Activated naive CD4-positive, alpha-beta T cell treated with anti-CD3 and anti-CD28 coated beads, Interleukin-2, amount 10 ng/mL, durations not matched to agents 7 days and 5 days (primary cell): ENCODE measurements around the gene AKAP7.
A peak's percentile ranks its signal among the peaks of the same experiment; 100 is the strongest.
"Not testable (repeated sequence)": the region's sequence is repeated elsewhere in the genome, so short reads cannot be mapped to it uniquely, and the experiment has no call there.

Source experiments
- CTCF ChIA-PET: fragments of 350-600 bp; sonication (Branson Sonifier 250); formaldehyde crosslinking; loops from one replicate; lab custom pipeline; 2021; ENCODE audit warnings: antibody characterized with exemption; lab: Charles Lee
- DNase-seq: peaks from one replicate; pipeline ENCODE4 v3.0.0-alpha.2; 2020
- H3K27ac Mint-ChIP-seq: one replicate; pipeline ENCODE4 v1.8.0; 2021; ENCODE audit warnings: mild to moderate bottlenecking, moderate library complexity, mixed read lengths
- H3K27me3 Mint-ChIP-seq: one replicate; pipeline ENCODE4 v1.8.0; 2021; ENCODE audit warnings: mild to moderate bottlenecking, mixed read lengths
- H3K36me3 Mint-ChIP-seq: one replicate; pipeline ENCODE4 v1.8.0; 2021; ENCODE audit warnings: mixed read lengths
- H3K4me1 Mint-ChIP-seq: one replicate; pipeline ENCODE4 v1.8.0; 2021; ENCODE audit warnings: mixed read lengths
- H3K4me3 Mint-ChIP-seq: one replicate; pipeline ENCODE4 v1.8.0; 2021; ENCODE audit warnings: mild to moderate bottlenecking, moderate library complexity, mixed read lengths
- H3K9me3 Mint-ChIP-seq: one replicate; pipeline ENCODE4 v1.8.0; 2021; ENCODE audit warnings: mixed read lengths

AKAP7 gene

GRCh38 chr6:131135244-131136020, at the start of gene AKAP7:
AKAP7 (plus strand) TSS chr6:131135467; CDS start chr6:131135764, 297 bp downstream.
- peak; percentile 65 for DNase-seq
- H3K4me1 Mint-ChIP-seq: peaks cover 17% of the 10 kb centered on the region
- no peaks in the 10 kb centered on the region for H3K36me3 Mint-ChIP-seq
- H3K27ac Mint-ChIP-seq: peak within 1 kb of the TSS; percentile 89
- peak within 1 kb of the TSS; percentile 87 for H3K4me3 Mint-ChIP-seq
- CTCF ChIA-PET: no interaction called here
- H3K27me3 Mint-ChIP-seq: peaks cover 15% of the 10 kb centered on the region
- no peaks in the 10 kb centered on the region for H3K9me3 Mint-ChIP-seq

DNA sequence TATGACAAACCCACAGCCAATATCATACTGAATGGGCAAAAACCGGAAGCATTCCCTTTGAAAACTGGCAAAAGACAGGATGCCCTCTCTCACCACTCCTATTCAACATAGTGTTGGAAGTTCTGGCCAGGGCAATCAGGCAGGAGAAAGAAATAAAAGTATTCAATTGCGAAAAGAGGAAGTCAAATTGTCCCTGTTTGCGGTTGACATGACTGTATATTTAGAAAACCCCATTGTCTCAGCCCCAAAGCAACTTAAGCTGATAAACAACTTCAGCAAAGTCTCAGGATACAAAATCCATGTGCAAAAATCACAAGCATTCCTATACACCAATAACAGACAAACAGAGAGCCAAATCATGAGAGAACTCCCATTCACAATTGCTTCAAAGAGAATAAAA, 44.9 kb upstream of the AKAP7 start:
- H3K4me1 Mint-ChIP-seq, CTCF ChIA-PET, H3K27me3 Mint-ChIP-seq, H3K36me3 Mint-ChIP-seq, H3K27ac Mint-ChIP-seq, DNase-seq, H3K4me3 Mint-ChIP-seq: not testable (repeated sequence)
- H3K9me3 Mint-ChIP-seq: peaks cover 13% of the 10 kb centered on the region

- H3K4me3 Mint-ChIP-seq, DNase-seq, H3K4me1 Mint-ChIP-seq, H3K36me3 Mint-ChIP-seq, H3K9me3 Mint-ChIP-seq, CTCF ChIA-PET, H3K27me3 Mint-ChIP-seq, H3K27ac Mint-ChIP-seq: not testable (repeated sequence)
Observed at GRCh38 chr6:131091944-131092343, 43.3 kb upstream of the AKAP7 start.

GRCh38 chr6:131093334-131093733, 41.9 kb upstream of the AKAP7 start:
- CTCF ChIA-PET: no interaction called here
- H3K9me3 Mint-ChIP-seq: peaks cover 8% of the 10 kb centered on the region
- no peak for DNase-seq

DNA sequence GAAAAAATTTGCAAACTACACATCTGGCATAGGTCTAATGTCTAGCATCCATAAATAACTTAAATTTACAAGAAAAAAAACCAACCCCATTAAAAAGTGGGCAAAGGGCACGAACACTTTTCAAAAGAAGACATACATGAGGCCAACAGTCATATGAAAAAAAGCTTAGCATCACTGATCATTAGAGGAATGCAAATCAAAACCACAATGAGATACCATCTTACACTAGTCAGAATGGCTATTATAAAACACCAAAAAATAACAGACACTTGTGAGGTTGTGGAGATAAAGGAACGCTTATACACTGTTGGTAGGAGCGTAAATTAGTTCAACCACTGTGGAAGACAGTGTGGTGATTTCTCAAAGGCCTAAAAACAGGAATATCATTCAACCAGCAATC, 38.5 kb upstream of the AKAP7 start:
- Mint-ChIP-seq H3K27me3 (no peaks in the 10 kb centered on the region), H3K27ac (no peak overlapping the region), H3K4me1 (no peaks in the 10 kb centered on the region), H3K9me3 (peaks cover 6% of the 10 kb centered on the region), H3K36me3 (no peaks in the 10 kb centered on the region), H3K4me3 (no peak overlapping the region)
- no peak for DNase-seq
- CTCF ChIA-PET: no interaction called here

More at GRCh38 chr6:131093334-131093733, 41.9 kb upstream of the AKAP7 start:
- H3K27ac Mint-ChIP-seq: no peak overlapping the region
- H3K4me3 Mint-ChIP-seq: no peak overlapping the region
- H3K36me3 Mint-ChIP-seq: no peaks in the 10 kb centered on the region
- no peaks in the 10 kb centered on the region for H3K4me1 Mint-ChIP-seq
- no peaks in the 10 kb centered on the region for H3K27me3 Mint-ChIP-seq

DNA sequence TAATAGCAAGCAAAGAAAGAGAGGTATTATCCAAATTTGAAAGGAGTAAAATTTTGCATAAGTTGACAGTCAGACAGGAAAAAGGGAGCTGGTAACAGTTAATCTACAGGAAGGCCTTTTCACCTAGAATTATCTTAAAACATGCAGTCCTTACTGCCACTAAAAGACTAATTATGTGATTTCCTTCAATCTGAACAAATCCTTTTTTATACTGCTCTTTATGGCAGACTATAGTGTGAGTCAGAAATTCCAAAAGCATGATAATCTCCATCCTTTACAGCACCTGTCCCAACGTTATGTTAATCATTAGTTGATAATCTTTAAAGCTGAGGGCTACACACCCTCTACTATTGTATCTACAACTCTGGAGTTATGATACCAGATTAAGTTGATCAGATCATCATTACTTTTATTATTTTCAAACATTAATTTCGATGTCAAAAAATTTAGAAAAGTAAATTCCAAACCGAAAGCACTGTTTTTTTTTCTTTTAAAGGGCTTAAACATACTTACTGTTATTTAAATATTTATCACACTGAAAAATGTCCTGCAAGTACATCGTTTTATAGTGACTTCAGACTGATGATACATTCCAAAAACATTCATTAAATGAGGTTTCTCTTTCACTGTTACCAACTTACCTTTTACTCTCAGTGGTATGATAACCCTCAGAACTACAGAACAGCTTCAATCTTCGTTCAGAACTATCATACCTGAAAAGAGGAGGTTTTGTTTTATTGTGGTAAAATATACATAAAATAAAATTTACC, 33.2 kb upstream of the AKAP7 start:
- H3K9me3 Mint-ChIP-seq: no peaks in the 10 kb centered on the region
- no peaks in the 10 kb centered on the region for H3K4me1 Mint-ChIP-seq
- no peaks in the 10 kb centered on the region for H3K27me3 Mint-ChIP-seq
- H3K36me3 Mint-ChIP-seq: no peaks in the 10 kb centered on the region
- CTCF ChIA-PET: interaction anchor here (0.7 to 1.2 kb wide), 3 partner anchors 217 to 613 kb away, joined by 3 to 4 read pairs (median 3); no protein-coding TSS in a partner anchor
- DNase-seq: no peak
- no peak overlapping the region for H3K27ac Mint-ChIP-seq
- no peak overlapping the region for H3K4me3 Mint-ChIP-seq

DNA sequence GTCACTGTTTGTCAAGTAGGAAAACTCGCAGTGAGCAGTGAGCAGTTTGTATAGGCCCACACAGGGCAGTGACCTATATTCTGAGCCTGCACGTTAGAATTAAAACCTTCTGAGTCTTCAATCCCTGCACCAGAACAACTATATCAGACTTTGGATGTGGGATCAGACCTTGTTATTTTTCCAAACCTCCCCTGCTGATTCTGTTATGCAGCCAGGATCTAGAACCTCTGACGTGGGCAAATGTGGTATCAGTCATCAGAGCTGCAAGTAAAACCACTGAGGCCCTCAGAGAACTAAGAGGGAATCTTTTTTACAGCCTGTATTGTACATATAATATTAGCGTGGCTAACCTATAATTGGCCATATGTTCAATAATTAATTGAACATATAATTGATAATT, 32.0 kb upstream of the AKAP7 start:
- DNase-seq: no peak
- no peak overlapping the region for H3K27ac Mint-ChIP-seq
- peaks cover 4% of the 10 kb centered on the region for H3K27me3 Mint-ChIP-seq
- no peak overlapping the region for H3K4me3 Mint-ChIP-seq
- no peaks in the 10 kb centered on the region for H3K4me1 Mint-ChIP-seq
- no peaks in the 10 kb centered on the region for H3K9me3 Mint-ChIP-seq
- H3K36me3 Mint-ChIP-seq: no peaks in the 10 kb centered on the region
- CTCF ChIA-PET: no interaction called here

GRCh38 chr6:131103901-131104300, 31.4 kb upstream of the AKAP7 start:
- CTCF ChIA-PET: no interaction called here
- H3K4me1 Mint-ChIP-seq: no peaks in the 10 kb centered on the region
- no peak overlapping the region for H3K27ac Mint-ChIP-seq

DNA sequence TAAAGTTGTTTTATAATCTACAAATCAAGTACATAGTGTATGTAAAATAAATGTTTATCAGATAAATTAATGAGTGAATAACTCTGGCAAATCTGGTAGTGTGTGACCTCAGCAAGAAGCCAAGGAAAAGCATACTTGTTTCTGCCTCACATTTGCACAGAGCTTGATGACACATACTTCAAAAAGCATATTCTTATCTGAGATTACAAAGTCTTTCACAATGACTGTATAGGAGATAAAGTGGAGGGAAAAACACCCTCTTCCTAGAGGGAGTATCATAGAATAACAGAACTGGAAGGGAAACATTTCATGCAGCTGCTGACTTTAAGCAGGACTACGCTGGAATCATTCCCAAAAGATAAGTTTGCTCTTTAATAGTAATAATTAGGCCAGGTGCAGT, 28.1 kb upstream of the AKAP7 start:
- DNase-seq: no peak
- Mint-ChIP-seq H3K4me3 (no peak overlapping the region), H3K27me3 (peaks cover 10% of the 10 kb centered on the region)

More at GRCh38 chr6:131103901-131104300, 31.4 kb upstream of the AKAP7 start:
- Mint-ChIP-seq H3K9me3 (no peaks in the 10 kb centered on the region), H3K36me3 (no peaks in the 10 kb centered on the region), H3K27me3 (peaks cover 6% of the 10 kb centered on the region), H3K4me3 (no peak overlapping the region)
- DNase-seq: no peak

GRCh38 chr6:131112249-131112648, 23.0 kb upstream of the AKAP7 start:
- H3K9me3 Mint-ChIP-seq: no peaks in the 10 kb centered on the region
- no peaks in the 10 kb centered on the region for H3K36me3 Mint-ChIP-seq
- no peaks in the 10 kb centered on the region for H3K4me1 Mint-ChIP-seq
- no peak for DNase-seq
- CTCF ChIA-PET: interaction anchor here (7.0 kb wide), 1 partner anchor 227 kb away, joined by 57 read pairs; no protein-coding TSS in a partner anchor
- H3K27me3 Mint-ChIP-seq: peaks cover 10% of the 10 kb centered on the region
- H3K27ac Mint-ChIP-seq: no peak overlapping the region
- no peak overlapping the region for H3K4me3 Mint-ChIP-seq

More for the DNA sequence above, 28.1 kb upstream of the AKAP7 start:
- Mint-ChIP-seq H3K36me3 (no peaks in the 10 kb centered on the region), H3K9me3 (no peaks in the 10 kb centered on the region), H3K4me1 (no peaks in the 10 kb centered on the region), H3K27ac (no peak overlapping the region)
- CTCF ChIA-PET: no interaction called here

DNA sequence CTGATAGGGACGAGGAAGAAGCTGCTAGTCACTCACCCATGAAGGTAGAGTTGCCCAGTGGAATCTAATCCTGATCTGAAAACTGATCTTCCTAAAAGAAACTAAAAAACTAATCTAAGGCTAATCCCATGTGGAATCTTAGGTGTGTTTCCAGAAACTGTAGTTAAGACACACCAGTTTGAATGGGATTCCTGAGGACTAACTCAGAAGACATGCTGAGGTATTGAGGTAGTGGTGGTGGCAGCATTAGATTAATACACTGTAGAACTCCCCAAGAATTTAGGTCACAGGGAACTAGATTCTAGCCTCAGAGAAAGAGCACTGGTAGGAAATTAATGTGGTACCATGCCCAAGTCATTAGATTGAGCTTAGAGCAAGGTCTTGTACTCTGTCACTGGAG, 19.6 kb upstream of the AKAP7 start:
- CTCF ChIA-PET: interaction anchor here (1.2 to 7.0 kb wide), 5 partner anchors 226 to 750 kb away, joined by 3 to 57 read pairs (median 9); partner anchors contain the start of genes MED23 and TMEM200A
- no peak for DNase-seq

GRCh38 chr6:131116321-131116720, 18.9 kb upstream of the AKAP7 start:
- H3K27me3 Mint-ChIP-seq: no peaks in the 10 kb centered on the region
- no peaks in the 10 kb centered on the region for H3K4me1 Mint-ChIP-seq
- no peak overlapping the region for H3K4me3 Mint-ChIP-seq
- no peak for DNase-seq
- H3K9me3 Mint-ChIP-seq: no peaks in the 10 kb centered on the region
- CTCF ChIA-PET: interaction anchor here (0.8 to 7.0 kb wide), 7 partner anchors 222 to 751 kb away, joined by 3 to 57 read pairs (median 5); partner anchors contain the start of genes MED23 and TMEM200A
- no peaks in the 10 kb centered on the region for H3K36me3 Mint-ChIP-seq
- H3K27ac Mint-ChIP-seq: no peak overlapping the region

More for the DNA sequence above, 19.6 kb upstream of the AKAP7 start:
- Mint-ChIP-seq H3K4me3 (no peak overlapping the region), H3K36me3 (no peaks in the 10 kb centered on the region), H3K27ac (no peak overlapping the region), H3K9me3 (no peaks in the 10 kb centered on the region), H3K4me1 (no peaks in the 10 kb centered on the region), H3K27me3 (no peaks in the 10 kb centered on the region)

GRCh38 chr6:131116755-131117360, 18.4 kb upstream of the AKAP7 start:
- Mint-ChIP-seq H3K27me3 (no peaks in the 10 kb centered on the region), H3K27ac (no peak overlapping the region), H3K9me3 (no peaks in the 10 kb centered on the region)

GRCh38 chr6:131117878-131118277, 17.4 kb upstream of the AKAP7 start:
- Mint-ChIP-seq H3K9me3 (no peaks in the 10 kb centered on the region), H3K27me3 (no peaks in the 10 kb centered on the region), H3K27ac (no peak overlapping the region), H3K4me3 (no peak overlapping the region), H3K4me1 (no peaks in the 10 kb centered on the region), H3K36me3 (no peaks in the 10 kb centered on the region)
- DNase-seq: no peak
- CTCF ChIA-PET: interaction anchor here (1.2 to 7.0 kb wide), 8 partner anchors 12 to 415 kb away, joined by 3 to 57 read pairs (median 5); no protein-coding TSS in a partner anchor

More at GRCh38 chr6:131116755-131117360, 18.4 kb upstream of the AKAP7 start:
- CTCF ChIA-PET: interaction anchor here (0.7 to 7.0 kb wide), 16 partner anchors 11 to 751 kb away, joined by 3 to 57 read pairs (median 4); partner anchors contain the start of genes MED23 and TMEM200A
- no peaks in the 10 kb centered on the region for H3K36me3 Mint-ChIP-seq
- DNase-seq: no peak
- no peak overlapping the region for H3K4me3 Mint-ChIP-seq
- H3K4me1 Mint-ChIP-seq: no peaks in the 10 kb centered on the region
